ENCODE results near the gene LOXL3.

The LOXL3 gene

GRCh38 chr2:74596584-74596983 is 42.8 kb upstream of the LOXL3 start:
- DNase-seq (ENCODE audit: low spot score) (no peak), ATAC-seq (ENCODE audit: low read depth) (no peak)
- Histone ChIP-seq H3K27ac (ENCODE audit: poor library complexity, severe bottlenecking) (no peak overlapping the region), H3K36me3 (ENCODE audit: low read depth) (no peaks in the 10 kb centered on the region), H3K9me3 (ENCODE audit: severe bottlenecking) (no peaks in the 10 kb centered on the region), H3K4me3 (ENCODE audit: severe bottlenecking) (no peak overlapping the region), H3K27me3 (ENCODE audit: insufficient read depth, poor library complexity, severe bottlenecking) (no peaks in the 10 kb centered on the region), H3K4me1 (ENCODE audit: insufficient read depth, poor library complexity, severe bottlenecking) (no peaks in the 10 kb centered on the region)
- TF ChIP-seq CTCF (IDR thresholded peaks at IDR 0.05; ENCODE audit: poor library complexity, severe bottlenecking) = no peak

DNA sequence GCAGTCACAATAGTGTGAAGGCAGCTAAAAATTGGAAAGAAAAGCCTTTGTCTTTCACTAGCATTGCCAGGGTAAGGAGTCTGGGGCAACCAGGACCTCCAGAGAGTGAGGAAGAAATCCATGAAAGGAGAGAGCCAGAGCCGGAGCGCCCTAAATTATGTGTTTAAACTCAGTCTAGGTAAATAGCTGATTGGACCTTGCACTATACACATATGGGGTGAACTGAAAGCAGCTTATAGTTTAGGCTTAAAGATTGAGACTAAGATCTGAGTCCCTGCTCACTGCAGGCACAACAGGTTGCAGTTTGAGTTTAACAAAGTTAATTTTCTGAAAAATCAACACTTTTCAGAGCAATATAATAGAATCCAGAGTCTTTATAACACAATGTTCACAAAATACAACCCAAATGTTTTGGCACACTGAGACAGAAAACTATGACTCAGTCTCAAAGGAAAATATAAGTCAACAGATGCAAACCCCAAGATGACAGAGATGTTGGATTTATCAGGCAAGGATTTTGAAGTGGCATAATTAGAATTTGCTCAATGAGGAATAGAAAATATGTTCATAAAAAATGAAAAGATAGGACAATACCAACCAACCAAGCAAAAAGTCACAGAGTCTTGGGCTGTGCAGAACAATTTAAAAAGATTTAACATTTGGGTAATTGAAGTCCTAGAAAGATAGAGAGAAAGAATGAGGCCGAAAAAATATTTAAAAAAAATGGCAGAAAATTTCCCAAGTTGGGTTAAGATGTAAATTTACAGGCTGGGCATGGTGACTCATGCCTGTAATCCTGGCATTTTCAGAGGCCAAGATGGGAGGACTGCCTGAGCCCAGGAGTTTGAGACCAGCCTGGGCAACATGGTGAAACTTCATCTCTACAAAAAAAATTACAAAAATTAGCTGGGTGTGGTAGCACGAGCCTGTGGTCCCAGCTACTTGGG is 40.4 kb upstream of the LOXL3 start:
- no peak overlapping the region for H3K27ac ChIP-seq (ENCODE audit: poor library complexity, severe bottlenecking)
- H3K27me3 ChIP-seq (ENCODE audit: insufficient read depth, poor library complexity, severe bottlenecking) = no peaks in the 10 kb centered on the region
- H3K9me3 ChIP-seq (ENCODE audit: severe bottlenecking) = no peaks in the 10 kb centered on the region
- ATAC-seq (ENCODE audit: low read depth) = no peak
- no peak for DNase-seq (ENCODE audit: low spot score)
- no peaks in the 10 kb centered on the region for H3K36me3 ChIP-seq (ENCODE audit: low read depth)
- H3K4me3 ChIP-seq (ENCODE audit: severe bottlenecking) = no peak overlapping the region
- TF ChIP-seq CTCF (IDR thresholded peaks at IDR 0.05; ENCODE audit: poor library complexity, severe bottlenecking) = no peak
- H3K4me1 ChIP-seq (ENCODE audit: insufficient read depth, poor library complexity, severe bottlenecking) = no peaks in the 10 kb centered on the region

DNA sequence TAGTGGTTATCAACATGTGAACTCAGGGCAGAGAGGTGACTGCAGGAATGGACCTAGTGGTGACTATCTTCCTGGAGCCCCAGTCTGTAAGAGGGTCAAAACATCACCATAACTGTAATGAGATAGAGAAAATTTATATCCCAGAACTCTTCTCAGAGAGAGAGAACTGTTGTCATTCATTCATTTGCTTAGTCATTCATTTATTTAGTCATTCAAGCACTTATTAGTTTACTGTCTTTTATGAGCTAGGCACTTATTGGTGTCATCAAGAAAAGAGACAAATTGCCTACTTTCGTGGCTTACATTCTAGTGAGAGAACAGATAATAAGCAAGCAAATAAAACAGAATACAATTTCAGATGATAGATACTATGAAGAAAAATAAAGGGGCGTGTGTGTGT is 34.9 kb upstream of the LOXL3 start:
- no peak for TF ChIP-seq CTCF (IDR thresholded peaks at IDR 0.05; ENCODE audit: poor library complexity, severe bottlenecking)
- no peak for ATAC-seq (ENCODE audit: low read depth)
- H3K36me3 ChIP-seq (ENCODE audit: low read depth) = no peaks in the 10 kb centered on the region
- H3K4me3 ChIP-seq (ENCODE audit: severe bottlenecking) = no peak overlapping the region
- no peaks in the 10 kb centered on the region for H3K27me3 ChIP-seq (ENCODE audit: insufficient read depth, poor library complexity, severe bottlenecking)
- no peak for DNase-seq (ENCODE audit: low spot score)
- H3K9me3 ChIP-seq (ENCODE audit: severe bottlenecking) = no peaks in the 10 kb centered on the region
- H3K27ac ChIP-seq (ENCODE audit: poor library complexity, severe bottlenecking) = no peak overlapping the region
- no peaks in the 10 kb centered on the region for H3K4me1 ChIP-seq (ENCODE audit: insufficient read depth, poor library complexity, severe bottlenecking)

- ATAC-seq (ENCODE audit: low read depth) (peak; percentile 85), DNase-seq (ENCODE audit: low spot score) (no peak)
- Histone ChIP-seq H3K9me3 (ENCODE audit: severe bottlenecking) (no peaks in the 10 kb centered on the region), H3K27ac (ENCODE audit: poor library complexity, severe bottlenecking) (no peak overlapping the region), H3K4me3 (ENCODE audit: severe bottlenecking) (no peak overlapping the region), H3K36me3 (ENCODE audit: low read depth) (no peaks in the 10 kb centered on the region), H3K27me3 (ENCODE audit: insufficient read depth, poor library complexity, severe bottlenecking) (no peaks in the 10 kb centered on the region), H3K4me1 (ENCODE audit: insufficient read depth, poor library complexity, severe bottlenecking) (no peaks in the 10 kb centered on the region)
- peak; percentile 88 for TF ChIP-seq CTCF (IDR thresholded peaks at IDR 0.05; ENCODE audit: poor library complexity, severe bottlenecking)
Observed at GRCh38 chr2:74587664-74588277, 34.0 kb upstream of the LOXL3 start.
